Tibial artery (tissue), 4 donors: ENCODE results near the gene RNF145.

Experiments
- DNase-seq, 2 donors: peaks; one replicate each; pipeline ENCODE4 v3.0.0-alpha.2; 2019
- H3K27ac ChIP-seq, 2 donors: fragments of 200-600 bp; sonication (generic) in 1 of 2; 1 replicate in 1 of 2; 2 replicates in 1 of 2; pipeline ENCODE4 v1.5.1; 2018 to 2019; ENCODE audit warnings: mild to moderate bottlenecking in 1 of 2
- H3K27me3 ChIP-seq, 2 donors: fragments of 200-600 bp; sonication (generic) in 1 of 2; one replicate each; pipeline versions ENCODE4 v1.5.1 to v1.6.0; 2016 to 2019
- H3K36me3 ChIP-seq, 3 donors: fragments of 200-600 bp; sonication (generic) in 2 of 3; one replicate each; pipeline ENCODE4 v1.5.1; 2016 to 2019; ENCODE audit warnings: mild to moderate bottlenecking in 2 of 3
- H3K4me1 ChIP-seq, 4 donors: fragments of 200-600 bp; sonication (generic) in 2 of 4; 1 replicate in 3 of 4; 2 replicates in 1 of 4; pipeline ENCODE4 v1.5.1; 2016 to 2019
- H3K4me3 ChIP-seq, 2 donors: fragments of 200-600 bp; sonication (generic) in 1 of 2; 1 replicate in 1 of 2; 2 replicates in 1 of 2; pipeline ENCODE4 v1.5.1; 2018 to 2019; ENCODE audit warnings: mild to moderate bottlenecking in 2 of 2
- H3K9me3 ChIP-seq, 3 donors: fragments of 200-600 bp; sonication (generic) in 1 of 3; one replicate each; pipeline ENCODE4 v1.5.1; 2016 to 2019
- intact Hi-C: fragments of 100-400 bp; cut with DNase I; formaldehyde crosslinking; loops from one replicate; pipeline ENCODE4 v1.15.0; 2023; ENCODE audit warnings: low total_unique reads
- TF ChIP-seq, protein P1 (sequence below), 2 experiments: fragments of 200-600 bp in 1 of 2; fragments of 450-650 bp in 1 of 2; IDR thresholded peaks; one replicate each; pipeline ENCODE4 v1.5.1; 2017 to 2019; ENCODE audit warnings: antibody characterized with exemption in 2 of 2, mild to moderate bottlenecking in 1 of 2, moderate library complexity in 1 of 2

The RNF145 gene

DNA sequence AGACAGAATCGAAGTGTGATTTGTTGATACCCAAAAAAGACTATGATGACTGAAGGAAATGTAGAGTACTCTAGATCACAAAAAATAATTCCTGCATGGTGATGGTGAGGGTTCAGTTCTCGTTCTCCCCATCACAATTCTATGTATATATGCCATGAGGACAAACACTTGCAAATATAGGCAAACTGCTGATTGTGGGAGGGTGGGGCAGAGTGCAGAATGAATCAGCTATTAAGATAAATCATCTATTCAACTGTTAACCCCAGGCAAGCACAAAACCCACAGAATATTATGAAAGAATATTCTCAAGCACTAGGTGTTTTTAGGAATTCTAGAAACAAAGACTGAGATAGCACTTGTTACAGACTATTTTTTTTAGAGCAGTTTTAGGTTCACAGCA lies 39.8 kb upstream of the RNF145 start:
- intact Hi-C loops: no loop called here
- no peak for DNase-seq
- H3K4me1 ChIP-seq: no peaks in the 10 kb centered on the region
- no peaks in the 10 kb centered on the region for H3K9me3 ChIP-seq
- no peak overlapping the region for H3K27ac ChIP-seq
- peaks cover 0 to 5% of the 10 kb centered on the region in 2 donors for H3K27me3 ChIP-seq
- TF ChIP-seq, protein P1, sequence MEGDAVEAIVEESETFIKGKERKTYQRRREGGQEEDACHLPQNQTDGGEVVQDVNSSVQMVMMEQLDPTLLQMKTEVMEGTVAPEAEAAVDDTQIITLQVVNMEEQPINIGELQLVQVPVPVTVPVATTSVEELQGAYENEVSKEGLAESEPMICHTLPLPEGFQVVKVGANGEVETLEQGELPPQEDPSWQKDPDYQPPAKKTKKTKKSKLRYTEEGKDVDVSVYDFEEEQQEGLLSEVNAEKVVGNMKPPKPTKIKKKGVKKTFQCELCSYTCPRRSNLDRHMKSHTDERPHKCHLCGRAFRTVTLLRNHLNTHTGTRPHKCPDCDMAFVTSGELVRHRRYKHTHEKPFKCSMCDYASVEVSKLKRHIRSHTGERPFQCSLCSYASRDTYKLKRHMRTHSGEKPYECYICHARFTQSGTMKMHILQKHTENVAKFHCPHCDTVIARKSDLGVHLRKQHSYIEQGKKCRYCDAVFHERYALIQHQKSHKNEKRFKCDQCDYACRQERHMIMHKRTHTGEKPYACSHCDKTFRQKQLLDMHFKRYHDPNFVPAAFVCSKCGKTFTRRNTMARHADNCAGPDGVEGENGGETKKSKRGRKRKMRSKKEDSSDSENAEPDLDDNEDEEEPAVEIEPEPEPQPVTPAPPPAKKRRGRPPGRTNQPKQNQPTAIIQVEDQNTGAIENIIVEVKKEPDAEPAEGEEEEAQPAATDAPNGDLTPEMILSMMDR (IDR thresholded peaks at IDR 0.05): no peak
- H3K4me3 ChIP-seq: no peak overlapping the region
- H3K36me3 ChIP-seq: no peaks in the 10 kb centered on the region

DNA sequence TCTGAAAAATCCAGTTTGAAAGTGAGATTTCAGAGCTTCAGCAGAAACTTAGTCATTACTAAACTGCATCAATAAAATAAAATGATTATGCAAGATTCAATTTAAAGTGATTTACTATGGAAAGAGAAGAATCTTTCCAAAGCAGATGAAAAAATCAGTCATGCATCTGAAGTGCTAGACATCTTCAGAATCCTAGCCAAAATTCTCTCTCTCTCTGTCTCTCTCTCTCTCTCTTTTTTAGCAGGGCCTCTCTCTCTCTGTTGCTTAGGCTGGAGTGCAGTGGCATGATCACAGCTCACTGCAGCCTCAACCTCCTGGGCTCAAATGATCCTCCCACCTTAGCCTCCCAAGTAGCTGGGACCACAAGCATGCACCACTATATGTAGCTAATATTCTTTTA lies 35.5 kb upstream of the RNF145 start:
- TF ChIP-seq, protein P1 (IDR thresholded peaks at IDR 0.05): no peak
- Histone ChIP-seq H3K27me3 (peaks cover 0 to 5% of the 10 kb centered on the region in 2 donors), H3K9me3 (no peaks in the 10 kb centered on the region), H3K36me3 (no peaks in the 10 kb centered on the region), H3K27ac (no peak overlapping the region), H3K4me1 (no peaks in the 10 kb centered on the region), H3K4me3 (no peak overlapping the region)
- intact Hi-C loops: no loop called here
- DNase-seq: no peak

DNA sequence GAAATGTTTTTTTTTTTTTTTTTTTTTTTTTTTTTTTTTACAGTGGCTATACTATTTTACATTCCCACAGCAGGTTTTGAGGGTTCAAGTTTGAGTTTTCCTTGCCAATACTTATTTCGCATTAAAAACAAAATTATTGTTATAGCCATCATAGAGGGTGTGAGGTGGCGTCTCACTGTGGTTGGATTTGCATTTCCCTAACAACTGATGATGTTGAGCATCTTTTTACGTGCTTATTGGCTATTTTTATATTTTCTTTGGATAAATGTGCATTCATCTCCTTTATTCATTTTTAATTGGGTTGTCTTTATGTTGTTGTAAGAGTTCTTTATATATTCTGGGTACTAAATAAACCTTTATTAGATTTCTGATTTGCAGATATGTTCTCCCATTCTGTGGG lies 34.8 kb upstream of the RNF145 start:
- TF ChIP-seq, protein P1 (IDR thresholded peaks at IDR 0.05): no peak
- DNase-seq: no peak
- no peak overlapping the region for H3K27ac ChIP-seq
- intact Hi-C loops: no loop called here
- no peaks in the 10 kb centered on the region for H3K36me3 ChIP-seq
- H3K9me3 ChIP-seq: no peaks in the 10 kb centered on the region
- no peaks in the 10 kb centered on the region for H3K4me1 ChIP-seq
- H3K27me3 ChIP-seq: no peaks in the 10 kb centered on the region
- H3K4me3 ChIP-seq: no peak overlapping the region

DNA sequence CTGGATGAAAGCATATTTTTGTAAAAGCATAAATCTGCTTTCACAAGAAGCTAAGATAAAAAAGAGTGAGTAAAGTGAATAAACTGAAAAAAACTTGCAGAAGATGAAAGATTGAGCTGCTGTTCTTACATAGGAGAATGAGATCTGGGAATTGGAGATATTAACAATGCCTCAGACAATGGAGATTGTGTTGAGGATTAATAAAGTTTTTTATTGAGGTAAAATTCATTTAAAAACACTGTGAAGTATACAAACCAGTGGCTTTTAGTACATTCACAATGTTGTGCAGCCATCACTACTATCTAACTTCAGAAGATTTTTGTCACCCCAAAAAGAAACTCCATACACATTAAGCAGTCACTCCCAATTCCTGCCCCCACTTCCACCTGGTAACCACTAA lies 34.0 kb upstream of the RNF145 start:
- TF ChIP-seq, protein P1 (IDR thresholded peaks at IDR 0.05): no peak
- no peaks in the 10 kb centered on the region for H3K27me3 ChIP-seq
- no peak overlapping the region for H3K4me3 ChIP-seq
- H3K9me3 ChIP-seq: no peaks in the 10 kb centered on the region
- no peaks in the 10 kb centered on the region for H3K4me1 ChIP-seq
- DNase-seq: no peak
- intact Hi-C loops: no loop called here
- H3K36me3 ChIP-seq: no peaks in the 10 kb centered on the region
- no peak overlapping the region for H3K27ac ChIP-seq

DNA sequence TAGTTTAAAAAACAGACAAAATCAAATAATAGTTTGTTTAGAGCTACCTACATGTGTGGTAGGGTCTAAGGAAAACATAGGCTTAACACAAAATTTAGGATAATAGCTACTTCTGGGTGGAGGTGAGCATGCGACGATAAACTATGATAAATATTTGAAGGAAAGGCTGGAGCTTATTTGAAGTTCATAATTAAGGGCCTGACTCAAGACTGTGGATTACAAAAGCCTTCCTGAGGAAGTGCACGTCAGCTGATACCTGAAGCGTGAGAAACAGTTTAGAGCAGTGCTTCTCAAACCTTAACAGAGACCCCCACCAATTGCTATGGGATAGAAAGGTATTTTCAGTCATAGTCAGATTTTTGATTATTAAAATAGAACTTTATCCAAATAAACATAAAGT lies 33.3 kb upstream of the RNF145 start:
- H3K4me3 ChIP-seq: no peak overlapping the region
- no peaks in the 10 kb centered on the region for H3K27me3 ChIP-seq
- H3K4me1 ChIP-seq: no peaks in the 10 kb centered on the region
- TF ChIP-seq, protein P1 (IDR thresholded peaks at IDR 0.05): no peak
- H3K27ac ChIP-seq: no peak overlapping the region
- no peak for DNase-seq
- no peaks in the 10 kb centered on the region for H3K36me3 ChIP-seq
- no peaks in the 10 kb centered on the region for H3K9me3 ChIP-seq
- intact Hi-C loops: no loop called here

DNA sequence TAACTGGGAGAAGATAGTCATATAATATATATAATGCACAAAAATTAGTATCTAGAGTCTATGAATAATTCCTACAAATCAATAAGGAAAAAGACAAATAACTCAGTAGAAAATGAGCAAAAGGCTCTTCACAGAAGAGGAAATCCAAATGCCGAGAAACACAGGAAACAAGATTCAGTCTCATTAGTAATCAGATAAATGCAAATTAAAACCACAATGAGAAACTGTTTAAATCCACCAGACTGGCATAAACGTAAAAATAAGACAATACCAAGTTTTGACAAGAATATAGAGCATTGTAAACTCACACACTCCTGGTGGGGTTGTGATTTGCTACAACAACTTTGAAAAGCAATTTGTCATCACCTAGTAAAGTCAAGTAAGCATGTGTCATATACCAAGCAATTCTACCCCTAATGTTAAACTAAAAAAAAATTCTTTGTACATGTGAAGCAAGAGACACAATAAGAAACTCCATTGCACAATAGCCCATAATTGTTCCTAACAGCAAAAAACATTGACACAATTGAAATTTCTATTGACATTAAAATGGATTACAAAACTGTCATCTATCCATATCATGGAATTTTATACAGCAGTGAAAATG lies 32.7 kb upstream of the RNF145 start:
- H3K27me3 ChIP-seq: no peaks in the 10 kb centered on the region
- TF ChIP-seq, protein P1 (IDR thresholded peaks at IDR 0.05): no peak
- no peaks in the 10 kb centered on the region for H3K9me3 ChIP-seq
- intact Hi-C loops: no loop called here
- H3K27ac ChIP-seq: no peak overlapping the region
- no peak for DNase-seq
- no peak overlapping the region for H3K4me3 ChIP-seq
- no peaks in the 10 kb centered on the region for H3K36me3 ChIP-seq
- H3K4me1 ChIP-seq: no peaks in the 10 kb centered on the region
